Choroid plexus epithelial cell (primary cell): ENCODE measurements around the gene AMER1.

Source experiments
- DNase-seq: peaks from one replicate; pipeline ENCODE4 v3.0.0-alpha.2; 2010; ENCODE audit warnings: low read depth
- H3K4me3 ChIP-seq: 2 replicates; pipeline ENCODE4 v1.5.1; 2011; ENCODE audit warnings: low read depth, mild to moderate bottlenecking, control low read depth, low read length, moderate library complexity
- CTCF ChIP-seq: conservative IDR thresholded peaks from 2 replicates; pipeline ENCODE4 v1.5.1; 2011; ENCODE audit warnings: low read depth, mild to moderate bottlenecking, control low read depth, inconsistent platforms, low read length, moderate library complexity

Gene AMER1

GRCh38 chrX:64192040-64192439 is 13.5 kb downstream of the AMER1 start:
- DNase-seq = no peak
- TF ChIP-seq CTCF = no peak
- no peak overlapping the region for H3K4me3 ChIP-seq

GRCh38 chrX:64191281-64192010 is 14.1 kb downstream of the AMER1 start:
- DNase-seq = no peak
- no peak for TF ChIP-seq CTCF
- H3K4me3 ChIP-seq = no peak overlapping the region

GRCh38 chrX:64190136-64190740 is 15.3 kb downstream of the AMER1 start:
- no peak overlapping the region for H3K4me3 ChIP-seq
- no peak for TF ChIP-seq CTCF
- DNase-seq = no peak

DNA sequence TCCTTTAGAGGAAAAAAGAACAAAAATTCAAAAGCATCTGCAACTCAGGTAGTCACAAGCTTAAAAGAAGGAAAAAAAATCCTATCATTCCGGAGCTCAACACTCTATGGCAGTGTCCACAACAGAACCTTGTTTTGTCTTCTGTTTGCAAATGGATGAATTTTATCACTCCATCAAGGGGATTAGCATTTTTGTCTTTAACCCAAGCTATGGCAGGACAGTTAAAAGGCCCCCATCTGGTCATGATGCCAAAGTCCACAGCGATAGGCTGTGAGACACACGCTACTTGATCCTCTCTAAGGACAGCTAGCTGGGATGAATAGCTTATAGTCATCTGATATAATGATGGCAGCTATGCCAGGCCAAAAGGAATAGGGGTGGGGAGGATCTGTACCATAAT is 16.6 kb downstream of the AMER1 start:
- DNase-seq = no peak
- no peak for TF ChIP-seq CTCF
- H3K4me3 ChIP-seq = no peak overlapping the region

GRCh38 chrX:64187762-64188150 is 17.8 kb downstream of the AMER1 start:
- no peak overlapping the region for H3K4me3 ChIP-seq
- DNase-seq = no peak
- no peak for TF ChIP-seq CTCF

DNA sequence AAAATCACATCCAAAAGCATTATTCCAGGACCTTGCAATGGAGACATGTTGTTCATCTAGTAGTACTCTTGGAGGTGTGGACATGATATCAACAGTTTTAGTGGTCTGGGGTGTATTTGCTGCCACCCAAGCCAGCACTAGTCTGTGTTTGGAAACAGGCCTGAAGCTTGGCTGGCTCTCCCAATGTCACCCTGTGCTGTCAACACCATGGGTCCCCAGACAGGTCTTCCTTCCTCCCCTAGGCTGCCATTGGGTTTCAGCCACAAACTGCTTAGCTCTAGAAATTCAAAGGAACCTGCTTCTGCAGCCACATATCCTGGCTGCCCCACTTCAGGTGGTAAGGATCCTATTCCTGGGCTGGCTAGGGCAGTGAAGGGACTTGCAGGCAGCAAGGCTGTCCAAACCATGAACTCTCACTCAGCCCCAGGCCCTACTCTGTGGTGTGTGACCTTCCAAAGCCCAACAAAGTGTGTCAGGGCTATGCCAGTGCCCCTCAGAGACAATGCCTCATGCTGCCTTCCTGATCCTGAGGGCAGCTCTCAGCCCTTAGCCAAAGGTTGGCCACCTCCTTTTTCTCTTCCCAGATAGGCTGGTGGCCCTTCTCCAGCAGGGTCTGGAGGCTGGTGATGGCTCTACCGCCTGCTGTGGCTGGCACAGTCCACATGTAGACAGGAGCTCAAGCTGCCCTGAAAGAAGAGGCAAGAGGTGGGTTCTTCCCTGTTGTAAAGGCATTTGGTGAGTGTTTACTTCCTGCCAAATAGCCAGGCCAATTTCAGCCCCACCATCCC is 18.3 kb downstream of the AMER1 start:
- H3K4me3 ChIP-seq = no peak overlapping the region
- no peak for TF ChIP-seq CTCF
- no peak for DNase-seq

DNA sequence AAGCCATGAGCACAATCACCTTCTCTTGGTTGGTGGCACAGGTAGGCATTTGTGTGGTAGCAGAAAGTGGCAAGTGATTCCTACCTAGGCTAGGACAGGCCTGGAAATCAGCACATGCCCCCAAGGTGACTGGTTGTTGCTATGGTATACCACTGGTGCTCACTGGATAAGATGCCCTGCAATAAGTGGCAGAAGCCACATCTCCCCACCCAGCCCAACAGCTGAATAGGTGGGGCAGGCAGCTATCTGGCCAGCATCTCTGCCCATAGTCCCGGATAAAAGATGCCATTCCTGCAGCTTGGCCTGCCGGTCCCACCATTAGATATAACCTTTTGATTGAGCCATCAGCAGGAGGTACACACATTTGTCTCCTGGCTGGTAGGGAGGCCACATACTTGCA is 21.1 kb downstream of the AMER1 start:
- H3K4me3 ChIP-seq = no peak overlapping the region
- DNase-seq = no peak
- TF ChIP-seq CTCF = no peak
